ENCODE results near the gene SNAPC5. TPM values are rescaled to one million over a fixed set of nuclear protein-coding genes. Genes with fewer than 3 reads are reported as not detected.
"Not testable (repeated sequence)": the region's sequence is repeated elsewhere in the genome, so short reads cannot be mapped to it uniquely, and the experiment has no call there.

Gene SNAPC5
- total RNA-seq, 1 donor: 15.6 TPM

GRCh38 chr15:66461294-66461693, 36.3 kb downstream of the SNAPC5 start:
- not testable (repeated sequence) for DNase-seq (ENCODE audit: low read depth in 2 of 3, low spot score in 2 of 3)

- DNase-seq (ENCODE audit: low read depth in 2 of 3, low spot score in 2 of 3): no peak
These were observed 37.5 kb downstream of the SNAPC5 start for GRCh38 chr15:66459818-66460615.

GRCh38 chr15:66456211-66456610, 41.4 kb downstream of the SNAPC5 start:
- no peak for DNase-seq (ENCODE audit: low read depth in 2 of 3, low spot score in 2 of 3)

- no peak for DNase-seq (ENCODE audit: low read depth in 2 of 3, low spot score in 2 of 3)
These were observed 43.4 kb downstream of the SNAPC5 start for GRCh38 chr15:66454143-66454542.

GRCh38 chr15:66452971-66453580, 44.5 kb downstream of the SNAPC5 start:
- DNase-seq (ENCODE audit: low read depth in 2 of 3, low spot score in 2 of 3): peak in 1 of 3 donors; percentile 3

- DNase-seq (ENCODE audit: low read depth in 2 of 3, low spot score in 2 of 3): no peak
These were observed 45.1 kb downstream of the SNAPC5 start for GRCh38 chr15:66452420-66452819.

Small RNA genes within 50 kb of the gene (small RNA-seq; reads per million reads assigned to genes)
- not detected for gene MIR4512
- gene RF01159: not detected
- gene SNORD16: not detected
- gene SNORD18A: not detected
- not detected for gene SNORD18B
- gene SNORD18C: not detected

Other genes starting within 250 kb of the SNAPC5 start
- gene MEGF11, start 244.0 kb downstream of the SNAPC5 start, total RNA-seq: 0.27 TPM
- gene DIS3L, start 204.2 kb downstream of the SNAPC5 start, total RNA-seq: 21.3 TPM
- 4.0 TPM for gene TIPIN, start 141.1 kb downstream of the SNAPC5 start, total RNA-seq
- 12.9 TPM for gene MAP2K1, start 110.8 kb downstream of the SNAPC5 start, total RNA-seq
- 9,045 TPM for gene RPL4, start 7.1 kb upstream of the SNAPC5 start, total RNA-seq
- gene ZWILCH, start 7.6 kb upstream of the SNAPC5 start, total RNA-seq: 4.8 TPM
- not detected for gene LCTL, start 68.2 kb upstream of the SNAPC5 start, total RNA-seq
- 3.2 TPM for gene SMAD6, start 204.5 kb upstream of the SNAPC5 start, total RNA-seq